Adrenal gland (tissue), 5 donors: ENCODE results near the gene ACVR1B.

Source experiments
- CTCF ChIP-seq, 6 experiments: fragments of 450-650 bp in 4 of 6; fragments of 200-600 bp in 2 of 6; sonication (generic) in 1 of 6; IDR thresholded peaks; 1 replicate in 5 of 6; 2 replicates in 1 of 6; pipeline versions ENCODE4 v1.5.1 to v1.8.0; 2016 to 2021; ENCODE audit warnings: antibody characterized with exemption in 6 of 6, mild to moderate bottlenecking in 2 of 6, moderate library complexity in 1 of 6
- POLR2A ChIP-seq, 2 donors: fragments of 450-650 bp; IDR thresholded peaks; one replicate each; pipeline ENCODE4 v1.6.1; 2017; ENCODE audit warnings: antibody characterized with exemption in 2 of 2, mild to moderate bottlenecking in 2 of 2, moderate library complexity in 1 of 2
- donor health status: DM: no; HTN: no; CAD: no.

GRCh38 chr12:52013626-52014310 is 62.3 kb downstream of the ACVR1B start:
- TF ChIP-seq CTCF (IDR thresholded peaks at IDR 0.05) (no peak), POLR2A (IDR thresholded peaks at IDR 0.05) (no peak)
